GM19463 (cell line): Measurements from ENCODE around the gene PPP1CA.

ENCODE experiments used
- ATAC-seq: cut with Tn5 transposase; IDR thresholded peaks from one replicate; pipeline ENCODE4 v1.9.1; 2021; ENCODE audit warnings: mild to moderate bottlenecking, moderate library complexity; ENCODE audit not compliant: unreplicated experiment

Gene PPP1CA

GRCh38 chr11:67354075-67355022 is 47.3 kb downstream of the PPP1CA start:
- ATAC-seq = no peak

DNA sequence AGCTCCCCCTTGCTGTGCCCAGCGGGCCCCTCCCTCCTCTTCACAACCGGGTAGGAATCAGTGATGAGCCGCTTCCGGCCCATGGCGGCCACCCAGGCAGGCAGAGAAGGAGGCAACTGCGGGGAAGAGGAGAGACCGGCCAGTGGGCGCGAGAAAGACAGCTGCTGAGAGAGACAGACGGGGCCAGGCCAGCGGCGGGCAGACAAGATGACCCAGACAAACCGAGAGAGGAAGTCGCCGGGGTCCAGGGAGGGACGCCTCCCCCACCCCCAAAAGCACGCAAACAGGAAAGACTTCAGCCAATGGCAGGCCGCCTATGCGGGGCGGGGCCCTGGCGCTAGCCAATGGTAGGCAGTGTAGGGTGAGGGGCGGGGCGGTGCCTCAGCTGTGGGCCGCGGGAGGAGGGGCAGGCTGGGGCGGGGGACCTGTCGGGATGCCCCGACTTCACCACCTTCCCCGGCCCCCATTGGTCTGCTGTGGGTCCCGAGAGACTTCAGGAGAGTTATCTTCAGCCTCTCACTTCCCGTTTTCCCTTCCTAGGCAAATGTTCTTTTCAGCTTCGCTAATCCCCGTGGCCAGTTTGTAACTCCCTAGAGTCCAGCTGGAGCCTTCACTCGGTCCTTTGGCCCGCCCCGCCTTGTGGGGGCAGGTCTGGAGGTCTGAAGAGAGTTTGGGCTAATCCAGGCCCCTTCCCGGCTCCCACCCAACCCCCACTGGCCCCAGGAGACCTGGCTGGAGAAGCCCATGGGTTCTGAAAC is 48.2 kb downstream of the PPP1CA start, which contains the start of gene POLD4:
Gene POLD4 (minus strand): TSS at position 230 of the 758 bp plus-strand sequence. CDS start 147 bp downstream, at position 83.
- ATAC-seq = peak; percentile 79

DNA sequence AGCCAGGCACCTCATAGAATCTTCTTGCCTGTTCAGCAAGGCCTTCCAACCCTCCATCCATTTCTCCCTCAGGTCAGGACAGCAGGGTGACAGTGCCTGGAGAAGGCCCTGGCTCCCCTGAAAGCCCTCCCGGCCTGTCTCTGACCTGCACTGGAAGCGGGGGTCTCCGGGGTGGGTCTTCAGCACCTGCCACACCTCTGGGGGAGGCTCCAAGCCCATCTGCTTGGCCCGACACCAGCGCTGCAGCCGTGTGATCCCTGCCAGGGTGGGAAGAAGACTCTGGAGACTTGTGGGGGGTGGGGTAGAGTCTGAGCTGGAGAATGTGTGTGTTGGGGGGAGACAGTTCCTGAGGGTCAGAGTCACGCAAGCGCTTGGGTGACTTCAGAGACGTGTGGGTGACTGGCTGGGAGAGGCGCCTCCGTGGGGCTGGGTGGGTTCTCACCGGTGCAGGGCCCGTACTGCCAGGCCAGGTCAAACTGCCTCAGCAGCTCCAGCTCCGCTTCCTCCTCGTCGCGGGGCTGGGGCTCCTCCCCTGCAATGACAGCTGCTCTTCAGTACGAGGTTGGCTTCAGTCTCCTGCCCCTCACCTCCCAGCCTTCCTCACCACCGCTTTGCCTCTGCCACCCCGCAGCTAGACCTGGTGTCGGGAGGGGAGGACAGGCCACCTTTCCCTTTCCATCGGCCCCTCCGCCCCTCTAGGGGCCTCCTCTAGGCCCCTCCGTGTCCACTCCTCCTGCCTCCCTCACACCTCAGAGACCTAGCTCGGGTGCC is 48.9 kb downstream of the PPP1CA start:
- ATAC-seq = peak; percentile 3

GRCh38 chr11:67351275-67352005 is 50.2 kb downstream of the PPP1CA start:
- ATAC-seq = no peak

DNA sequence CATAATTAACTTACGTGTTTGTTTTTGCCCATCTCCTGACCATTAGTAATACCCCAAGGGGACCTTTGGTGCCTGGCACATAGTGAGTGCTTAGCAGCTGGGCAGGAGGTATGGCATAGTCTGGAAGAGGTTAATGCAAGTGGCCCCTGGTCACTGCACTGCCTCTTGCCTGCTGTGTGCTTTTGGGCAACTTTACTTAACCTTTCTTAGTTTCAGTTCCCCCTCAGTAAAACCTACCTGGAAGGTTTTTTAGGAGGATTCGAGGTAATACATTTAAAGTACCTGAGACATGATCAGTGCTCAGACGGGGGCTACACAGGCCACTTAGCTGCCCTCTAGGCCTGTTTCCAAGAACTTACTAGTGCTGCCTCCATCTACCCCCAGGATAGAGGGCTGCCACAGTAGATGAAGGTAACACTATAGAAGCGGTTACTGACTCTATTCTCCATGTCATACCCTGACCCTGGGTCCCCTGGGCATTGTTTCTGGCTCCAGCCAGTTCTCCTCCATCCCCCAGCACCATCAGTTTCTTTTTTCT is 51.7 kb downstream of the PPP1CA start:
- ATAC-seq = no peak

DNA sequence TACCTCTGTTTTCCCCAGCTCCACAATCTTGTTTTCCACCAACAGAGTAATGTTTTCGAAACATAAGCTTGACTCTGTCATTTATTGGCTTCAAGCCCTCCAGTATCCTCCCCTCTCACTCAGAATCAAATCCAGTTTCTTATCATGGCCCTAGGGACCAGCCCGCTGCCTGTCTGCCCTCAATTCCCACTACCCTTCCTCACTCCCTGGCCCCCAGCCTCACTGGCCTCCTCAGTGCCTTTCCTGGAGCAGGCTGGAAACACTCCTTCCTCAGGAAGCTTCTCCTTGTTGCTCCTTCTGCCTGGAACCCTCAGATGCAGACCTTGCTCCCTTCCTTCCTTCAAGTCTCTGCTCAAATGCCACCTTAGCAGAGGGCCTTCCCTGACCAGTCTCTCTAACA is 52.2 kb downstream of the PPP1CA start:
- ATAC-seq = no peak

DNA sequence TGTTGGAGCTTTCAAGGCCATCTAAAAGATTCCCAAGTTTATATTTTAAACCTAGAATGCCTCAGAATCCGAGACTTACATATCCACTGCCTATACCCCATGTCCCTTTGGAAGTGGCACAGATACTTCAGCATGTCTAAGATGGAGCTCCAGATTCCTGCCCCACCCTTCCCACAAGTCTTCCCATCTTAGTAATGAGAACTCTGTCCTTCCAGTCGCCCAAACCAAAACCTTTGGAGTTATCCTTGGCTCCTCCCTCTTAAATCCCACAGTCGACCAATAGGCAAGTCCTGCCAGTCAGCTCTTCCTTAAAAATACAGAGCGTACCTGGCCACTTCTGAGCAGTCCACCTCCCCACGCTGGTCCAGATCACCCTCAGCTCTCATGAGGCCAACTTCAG is 52.6 kb downstream of the PPP1CA start:
- no peak for ATAC-seq
